K562 (cell line): Measurements from ENCODE around the gene KAZN. TPM values are rescaled to one million over a fixed set of nuclear protein-coding genes. Genes with fewer than 3 reads are reported as not detected.

ENCODE experiments used
- ATAC-seq: fragments of 200-7000 bp; cut with Tn5 transposase; 3 replicates; pipeline ENCODE4 v1.9.1; 2020; ENCODE audit warnings: moderate library complexity
- BruUV-seq: library from RNA; stranded (reverse); fragments of 400-500 nt; replicated peaks from 2 replicates; lab custom pipeline; 2021; lab: Mats Ljungman, UMichigan
- CTCF ChIA-PET: fragments of 300-600 bp; formaldehyde crosslinking; extraction: SDS; loops from one replicate; lab custom pipeline; 2021; ENCODE audit warnings: low intra/inter-chr PET ratio; lab: Yijun Ruan, JAX
- POLR2A ChIA-PET: fragments of 300-600, 350-650 bp; sonication (Branson Sonifier 250); formaldehyde crosslinking; extraction: SDS; loops from one replicate; lab custom pipeline; 2021; ENCODE audit warnings: antibody characterized with exemption, inconsistent platforms; lab: Yijun Ruan, JAX
- DNase-seq, 4 experiments: peaks; one replicate each; pipeline versions ENCODE4 v3.0.0 to v3.0.0-alpha.2; 2011 to 2018; ENCODE audit warnings: low spot score in 3 of 4, mixed read lengths in 3 of 4; ENCODE audit errors: extremely low read depth in 1 of 4
- FAIRE-seq: peaks from 2 replicates; lab custom pipeline; 2011; peaks lifted over from hg19 to GRCh38; lab: Jason Lieb, UNC
- H2AFZ ChIP-seq: 2 replicates; pipeline ENCODE4 v1.6.0; 2011; ENCODE audit warnings: low read depth, low read length, control low read depth, inconsistent platforms
- H3K27ac ChIP-seq: fragments of 200-600 bp; 3 replicates; pipeline ENCODE4 v1.8.0; 2011; ENCODE audit warnings: low read depth, mild to moderate bottlenecking, control low read depth, inconsistent platforms, low read length, moderate library complexity, mixed read lengths; ENCODE audit errors: extremely low read depth
- H3K27me3 ChIP-seq, 2 experiments: fragments of 300-600 bp in 1 of 2; 2 replicates in 1 of 2; 3 replicates in 1 of 2; pipeline versions ENCODE4 v1.6.0 to v1.8.0; 2011; ENCODE audit warnings: inconsistent platforms in 2 of 2, low read length in 2 of 2, mild to moderate bottlenecking in 1 of 2, mixed read lengths in 1 of 2, moderate library complexity in 1 of 2; ENCODE audit not compliant: control insufficient read depth in 2 of 2, insufficient read depth in 2 of 2
- H3K36me3 ChIP-seq: fragments of 300-600 bp; 3 replicates; pipeline ENCODE4 v1.8.0; 2011; ENCODE audit warnings: mild to moderate bottlenecking, low read length, inconsistent platforms; ENCODE audit not compliant: control insufficient read depth, insufficient read depth
- H3K4me1 ChIP-seq, 2 experiments: fragments of 200-600 bp in 1 of 2; replicated peaks in 1 of 2; 2 replicates in 1 of 2; 3 replicates in 1 of 2; pipeline versions ENCODE4 v1.5.1 to v1.8.0; 2011; ENCODE audit warnings: inconsistent platforms in 2 of 2, low read length in 2 of 2, mild to moderate bottlenecking in 1 of 2, mixed read lengths in 1 of 2, moderate library complexity in 1 of 2; ENCODE audit not compliant: control insufficient read depth in 2 of 2, insufficient read depth in 2 of 2
- H3K4me2 ChIP-seq: 2 replicates; pipeline ENCODE4 v1.6.1; 2011; ENCODE audit warnings: low read length, control low read depth, inconsistent platforms, mixed read lengths; ENCODE audit not compliant: insufficient read depth
- H3K4me3 ChIP-seq: fragments of 200-600 bp; sonication (generic), shearing (Covaris generic); 2 replicates; pipeline ENCODE4 v1.5.1; 2016; ENCODE audit warnings: control low read depth, inconsistent platforms
- H3K79me2 ChIP-seq: fragments of 200-600 bp; 3 replicates; pipeline ENCODE4 v1.8.0; 2011; ENCODE audit warnings: low read length, inconsistent platforms; ENCODE audit not compliant: control insufficient read depth, insufficient read depth
- H3K9ac ChIP-seq, 2 experiments: 2 replicates each; pipeline versions ENCODE4 v1.6.0 to v1.6.1; 2011; ENCODE audit warnings: low read depth in 2 of 2, low read length in 2 of 2, control low read depth in 1 of 2, inconsistent platforms in 1 of 2, mild to moderate bottlenecking in 1 of 2, mixed read lengths in 1 of 2; ENCODE audit not compliant: insufficient read depth in 1 of 2
- H3K9me1 ChIP-seq: one replicate; pipeline ENCODE4 v1.6.0; 2011; ENCODE audit warnings: inconsistent platforms, mild to moderate bottlenecking, low read length, moderate library complexity; ENCODE audit not compliant: control insufficient read depth, insufficient read depth
- H3K9me3 ChIP-seq: replicated peaks from 2 replicates; pipeline ENCODE4 v1.5.1; 2011; ENCODE audit warnings: low read depth, low read length, inconsistent platforms; ENCODE audit not compliant: control insufficient read depth, insufficient read depth
- H4K20me1 ChIP-seq: replicated peaks from 2 replicates; pipeline ENCODE4 v1.6.1; 2011; ENCODE audit warnings: low read length, inconsistent platforms, mixed read lengths; ENCODE audit not compliant: control insufficient read depth, insufficient read depth
- ATF1 ChIP-seq, 2 experiments: fragments of 450-650 bp in 1 of 2; IDR thresholded peaks; 2 replicates each; pipeline ENCODE4 v1.6.1; 2016; ENCODE audit warnings: missing compliant biosample characterization in 1 of 2, missing genetic modification characterization in 1 of 2
- CEBPZ ChIP-seq: fragments of 150-350 bp; IDR thresholded peaks from 2 replicates; pipeline ENCODE4 v1.6.1; 2014; ENCODE audit warnings: low read depth, mild to moderate bottlenecking, low read length, borderline replicate concordance
- FOXJ3 ChIP-seq: sonication (generic); formaldehyde crosslinking; IDR thresholded peaks from 2 replicates; pipeline ENCODE4 v1.4.0; 2020; ENCODE audit warnings: mild to moderate bottlenecking, missing genetic modification reagents
- PHB2 ChIP-seq: fragments of 450-650 bp; IDR thresholded peaks from 2 replicates; pipeline ENCODE4 v1.6.1; 2017; ENCODE audit warnings: low read depth
- ZNF121 ChIP-seq: sonication (generic); formaldehyde crosslinking; conservative IDR thresholded peaks from 2 replicates; pipeline ENCODE4 v1.8.0; 2022; ENCODE audit warnings: missing genetic modification reagents
- ZNF347 ChIP-seq: fragments of 450-650 bp; formaldehyde crosslinking; IDR thresholded peaks from 2 replicates; pipeline ENCODE4 v1.4.0; 2020; ENCODE audit warnings: low read depth, mild to moderate bottlenecking, moderate library complexity
- ZNF436 ChIP-seq: fragments of 250-450, 450-650 bp; sonication (Bioruptor Pico); formaldehyde crosslinking; IDR thresholded peaks from 2 replicates; pipeline ENCODE4 v1.7.0; 2020; ENCODE audit warnings: mild to moderate bottlenecking
- ZNF511 ChIP-seq: sonication (generic); formaldehyde crosslinking; IDR thresholded peaks from 2 replicates; pipeline ENCODE4 v1.8.0; 2022; ENCODE audit warnings: mild to moderate bottlenecking, missing genetic modification reagents
- WGBS: fragments of 100-300 bp; shearing (Covaris generic); methylation state at CpG from one replicate; pipeline ENCODE4 v1.1.6; 2016; ENCODE audit warnings: low coverage, mixed read lengths; ENCODE audit not compliant: insufficient coverage; ENCODE audit errors: missing lambda C conversion rate; 5-methylcytosine and 5-hydroxymethylcytosine counted together
- in situ Hi-C: fragments of 300-500 bp; cut with MboI; formaldehyde crosslinking; loops from 4 replicates; pipeline ENCODE4 v1.15.0; 2018; ENCODE audit warnings: inconsistent platforms, mixed read lengths
- intact Hi-C: fragments of 100-400 bp; cut with micrococcal nuclease; formaldehyde crosslinking; loops from 2 replicates; pipeline ENCODE4 v1.14.2; 2022
- polyA plus RNA-seq, 8 experiments: library from polyadenylated mRNA; depleted of rRNA in 4 of 8; stranded (reverse) in 5 of 8; unstranded in 3 of 8; fragments of >200 nt; fragmentation: Nextera tagmentation in 2 of 8; fragmentation: Illumina TruSeq in 1 of 8; extraction: Ambion mirVana in 2 of 8; extraction: Trizol in 1 of 8; gene quantifications; 2 replicates each; pipeline versions ENCODE4 v1.2.1 to v1.2.3, GENCODE V29; 2011 to 2014; ENCODE audit warnings: inconsistent platforms in 1 of 8, missing spikeins in 1 of 8
- total RNA-seq, 7 experiments: library from RNA; depleted of rRNA in 6 of 7; stranded (reverse); fragments of >200 nt in 6 of 7; fragmentation: Illumina TruSeq in 2 of 7; extraction: Trizol in 2 of 7; gene quantifications; 2 replicates each; pipeline versions ENCODE4 v1.2.1 to v1.2.3, GENCODE V29; 2011 to 2021; ENCODE audit warnings: low replicate concordance in 1 of 7

Gene KAZN
- total and polyA plus RNA-seq, 9 of the 15 experiments (the other 6 are each of a cell fraction or from before 2014, with no cell fraction given) = 2.1 to 21.6 (median 5.4) TPM

- Histone ChIP-seq H3K9ac (no peak overlapping the region), H3K9me3 (no peaks in the 10 kb centered on the region), H3K4me3 (no peak overlapping the region), H3K4me1 (no peaks in the 10 kb centered on the region), H3K79me2 (no peaks in the 10 kb centered on the region), H3K27ac (no peak overlapping the region), H3K4me2 (no peak overlapping the region), H4K20me1 (no peaks in the 10 kb centered on the region; the same call in 1 of the 2 replicates), H2AFZ (no peak overlapping the region), H3K27me3 (peaks cover 28 to 50% of the 10 kb centered on the region in 2 experiments), H3K36me3 (no peaks in the 10 kb centered on the region), H3K9me1 (no peaks in the 10 kb centered on the region)
- ATAC-seq = no peak
- 9% methylated on average over 7 of the region's 7 CpGs for WGBS
- CTCF ChIA-PET = no interaction called here
- no peak for FAIRE-seq
- BruUV-seq = no TSS peak
- in situ Hi-C loops = no loop called here
- intact Hi-C loops = no loop called here
- TF ChIP-seq ZNF347 (CRISPR knock-in tag) (no peak), CEBPZ (no peak), ZNF436 (no peak), ZNF511 (CRISPR knock-in tag) (no peak), FOXJ3 (CRISPR knock-in tag) (no peak), ATF1 (CRISPR knock-in tag; IDR thresholded peaks at IDR 0.05) (no peak), ATF1 (tag; IDR thresholded peaks at IDR 0.05) (no peak), ZNF121 (no peak), PHB2 (no peak)
- no peak for DNase-seq
- POLR2A ChIA-PET = interaction anchor here (0.6 to 0.7 kb wide), 2 partner anchors 148 to 283 kb away, joined by 3 to 4 read pairs; no protein-coding TSS in a partner anchor
Measured at GRCh38 chr1:14617791-14618190, 19.3 kb downstream of the KAZN start.
